H1 (cell line): Measurements from ENCODE around the gene ZNF143. TPM values are rescaled to one million over a fixed set of nuclear protein-coding genes. Genes with fewer than 3 reads are reported as not detected.

Source experiments
- CTCF ChIA-PET: fragments of 300-600 bp; sonication (Branson Sonifier 250); formaldehyde crosslinking; loops from one replicate; lab custom pipeline; 2021; ENCODE audit not compliant: partially characterized antibody; lab: Charles Lee
- POLR2A ChIA-PET: fragments of 300-600 bp; sonication (Branson Sonifier 250); formaldehyde crosslinking; loops from one replicate; lab custom pipeline; 2021; ENCODE audit warnings: inconsistent platforms; ENCODE audit not compliant: partially characterized antibody; lab: Charles Lee
- DNase-seq, 2 experiments: peaks; one replicate each; pipeline versions ENCODE4 v3.0.0 to v3.0.0-alpha.2; 2010 to 2022; ENCODE audit warnings: low spot score in 2 of 2, low read depth in 1 of 2, mixed read lengths in 1 of 2
- FAIRE-seq: peaks from 2 replicates; lab custom pipeline; 2011; peaks lifted over from hg19 to GRCh38; lab: Jason Lieb, UNC
- H2AFZ ChIP-seq: 2 replicates; pipeline ENCODE4 v1.8.1; 2012; ENCODE audit warnings: low read length, inconsistent platforms
- H2AK5ac ChIP-seq: 2 replicates; pipeline ENCODE4 v1.6.1; 2013; ENCODE audit warnings: low read depth, low read length
- H2BK120ac ChIP-seq: replicated peaks from 2 replicates; pipeline ENCODE3; 2013; ENCODE audit warnings: low read depth, low read length, inconsistent platforms
- H2BK12ac ChIP-seq: 2 replicates; pipeline ENCODE4 v1.6.1; 2013; ENCODE audit warnings: low read depth, low read length
- H2BK15ac ChIP-seq: 2 replicates; pipeline ENCODE4 v1.6.1; 2013; ENCODE audit warnings: low read length
- H2BK20ac ChIP-seq: 2 replicates; pipeline ENCODE4 v1.6.1; 2013; ENCODE audit warnings: low read length
- H2BK5ac ChIP-seq: 2 replicates; pipeline ENCODE4 v1.6.1; 2013; ENCODE audit warnings: low read depth, low read length
- H3K14ac ChIP-seq: 2 replicates; pipeline ENCODE4 v1.6.1; 2013; ENCODE audit warnings: inconsistent platforms; ENCODE audit not compliant: insufficient read length
- H3K18ac ChIP-seq: 2 replicates; pipeline ENCODE4 v1.6.1; 2013; ENCODE audit warnings: low read length; ENCODE audit errors: extremely low read depth
- H3K23ac ChIP-seq: 2 replicates; pipeline ENCODE4 v1.6.1; 2013; ENCODE audit warnings: inconsistent platforms; ENCODE audit not compliant: insufficient read length
- H3K23me2 ChIP-seq: 2 replicates; pipeline ENCODE4 v1.6.1; 2013; ENCODE audit warnings: low read depth, low read length
- H3K27ac ChIP-seq: 2 replicates; pipeline ENCODE4 v1.6.1; 2011; ENCODE audit warnings: low read depth, low read length, inconsistent platforms
- H3K27me3 ChIP-seq, 4 experiments: replicated peaks in 1 of 4; 1 replicate in 1 of 4; 2 replicates in 3 of 4; pipeline versions ENCODE4 v1.6.1 to v1.8.1; 2011 to 2013; ENCODE audit warnings: low read length in 3 of 4, mild to moderate bottlenecking in 3 of 4, inconsistent platforms in 2 of 4, mixed read lengths in 2 of 4, moderate library complexity in 1 of 4; ENCODE audit not compliant: control insufficient read depth in 3 of 4, insufficient read depth in 3 of 4; ENCODE audit errors: extremely low read depth in 1 of 4
- H3K36me3 ChIP-seq, 4 experiments: 2 replicates each; pipeline versions ENCODE4 v1.6.1 to v1.8.1; 2011 to 2013; ENCODE audit warnings: mild to moderate bottlenecking in 4 of 4, low read length in 3 of 4, moderate library complexity in 2 of 4, control low read depth in 1 of 4, inconsistent platforms in 1 of 4; ENCODE audit not compliant: insufficient read depth in 4 of 4, control insufficient read depth in 2 of 4
- H3K4ac ChIP-seq: replicated peaks from 2 replicates; pipeline ENCODE3; 2013; ENCODE audit warnings: low read length, low read depth, mixed read lengths, inconsistent platforms; ENCODE audit not compliant: insufficient read length
- H3K4me1 ChIP-seq, 4 experiments: replicated peaks in 1 of 4; 1 replicate in 1 of 4; 2 replicates in 3 of 4; pipeline versions ENCODE4 v1.6.1 to v1.8.1; 2011 to 2013; ENCODE audit warnings: low read length in 3 of 4, inconsistent platforms in 2 of 4, mixed read lengths in 1 of 4; ENCODE audit not compliant: insufficient read depth in 4 of 4, control insufficient read depth in 3 of 4
- H3K4me2 ChIP-seq, 2 experiments: 2 replicates each; pipeline versions ENCODE4 v1.6.1 to v1.8.1; 2011 to 2013; ENCODE audit warnings: low read depth in 2 of 2, low read length in 2 of 2, control low read depth in 1 of 2, inconsistent platforms in 1 of 2, mild to moderate bottlenecking in 1 of 2; ENCODE audit not compliant: insufficient read depth in 1 of 2
- H3K4me3 ChIP-seq, 4 experiments: fragments of 200-600, 300-600 bp in 1 of 4; sonication (generic), shearing (Covaris generic), sonication (Bioruptor Twin) in 1 of 4; 2 replicates each; pipeline versions ENCODE4 v1.5.1 to v1.8.1; 2011 to 2016; ENCODE audit warnings: low read length in 4 of 4, low read depth in 3 of 4, control low read depth in 2 of 4, inconsistent platforms in 2 of 4, mild to moderate bottlenecking in 2 of 4, mixed read lengths in 1 of 4, moderate library complexity in 1 of 4; ENCODE audit not compliant: insufficient read depth in 2 of 4; ENCODE audit errors: extremely low read depth in 1 of 4
- H3K56ac ChIP-seq: replicated peaks from 2 replicates; pipeline ENCODE3; 2013; ENCODE audit warnings: low read depth, mild to moderate bottlenecking, mixed read lengths, low read length, inconsistent platforms; ENCODE audit not compliant: insufficient read length
- H3K79me1 ChIP-seq: 2 replicates; pipeline ENCODE4 v1.6.1; 2013; ENCODE audit warnings: low read depth, low read length, control low read depth
- H3K79me2 ChIP-seq, 2 experiments: 2 replicates each; pipeline versions ENCODE4 v1.6.1 to v1.8.1; 2012 to 2013; ENCODE audit warnings: low read length in 2 of 2, mild to moderate bottlenecking in 2 of 2, inconsistent platforms in 1 of 2; ENCODE audit not compliant: insufficient read depth in 2 of 2, control insufficient read depth in 1 of 2
- H3K9ac ChIP-seq, 4 experiments: replicated peaks in 1 of 4; 1 replicate in 1 of 4; 2 replicates in 3 of 4; pipeline versions ENCODE4 v1.6.1 to v1.8.1; 2011 to 2013; ENCODE audit warnings: low read depth in 3 of 4, low read length in 3 of 4, control low read depth in 2 of 4, mild to moderate bottlenecking in 2 of 4, moderate library complexity in 2 of 4, inconsistent platforms in 1 of 4; ENCODE audit errors: extremely low read depth in 1 of 4
- H3K9me3 ChIP-seq, 2 experiments: 2 replicates each; pipeline versions ENCODE4 v1.6.1 to v1.8.1; 2012 to 2013; ENCODE audit warnings: mild to moderate bottlenecking in 2 of 2, moderate library complexity in 2 of 2, control low read depth in 1 of 2, inconsistent platforms in 1 of 2, low read depth in 1 of 2, low read length in 1 of 2, mixed read lengths in 1 of 2; ENCODE audit not compliant: insufficient read depth in 2 of 2
- H4K20me1 ChIP-seq, 2 experiments: replicated peaks in 1 of 2; 2 replicates each; pipeline versions ENCODE3 to v1.8.1; 2011 to 2013; ENCODE audit warnings: inconsistent platforms in 2 of 2, low read length in 2 of 2, mild to moderate bottlenecking in 1 of 2; ENCODE audit not compliant: insufficient read depth in 2 of 2, control insufficient read depth in 1 of 2
- H4K5ac ChIP-seq: 2 replicates; pipeline ENCODE4 v1.6.1; 2013; ENCODE audit warnings: low read length, low read depth, mixed read lengths, inconsistent platforms; ENCODE audit not compliant: insufficient read length
- H4K8ac ChIP-seq: 2 replicates; pipeline ENCODE4 v1.8.0; 2013; ENCODE audit warnings: mild to moderate bottlenecking, moderate library complexity, low read length, inconsistent platforms; ENCODE audit not compliant: insufficient read depth; ENCODE audit errors: extremely low read depth
- H4K91ac ChIP-seq: replicated peaks from 2 replicates; pipeline ENCODE3; 2013; ENCODE audit warnings: low read length, mixed read lengths, inconsistent platforms; ENCODE audit not compliant: insufficient read length
- ASH2L ChIP-seq: fragments of 200-600, 300-600 bp; sonication (generic); IDR thresholded peaks from one replicate; pipeline ENCODE4 v1.7.1; 2017; ENCODE audit warnings: low read length
- CTBP2 ChIP-seq: IDR thresholded peaks from 2 replicates; pipeline ENCODE4 v1.7.0; 2011; ENCODE audit warnings: borderline replicate concordance, mild to moderate bottlenecking, moderate library complexity, mixed read lengths, low read length; ENCODE audit not compliant: insufficient read depth, insufficient read length
- EGR1 ChIP-seq: IDR thresholded peaks from 2 replicates; pipeline ENCODE4 v1.6.1; 2011; ENCODE audit warnings: low read depth, low read length, borderline replicate concordance
- FOSL1 ChIP-seq: IDR thresholded peaks from 2 replicates; pipeline ENCODE4 v1.6.1; 2011; ENCODE audit warnings: mild to moderate bottlenecking, low read depth, low read length, moderate library complexity; ENCODE audit not compliant: insufficient read depth
- JUN ChIP-seq: IDR thresholded peaks from 2 replicates; pipeline ENCODE4 v1.6.1; 2011; ENCODE audit warnings: low read depth, mild to moderate bottlenecking, improper control_type of control experiment, low read length
- TEAD4 ChIP-seq: IDR thresholded peaks from 2 replicates; pipeline ENCODE4 v1.6.1; 2012; ENCODE audit warnings: low read depth, low read length, inconsistent platforms, mixed read lengths
- USF2 ChIP-seq: IDR thresholded peaks from 2 replicates; pipeline ENCODE4 v1.6.1; 2011; ENCODE audit warnings: low read length, improper control_type of control experiment
- YY1 ChIP-seq: IDR thresholded peaks from 2 replicates; pipeline ENCODE4 v1.6.1; 2011; ENCODE audit warnings: low read depth, mild to moderate bottlenecking, low read length
- WGBS, 2 experiments: shearing (Covaris generic) in 1 of 2; methylation state at CpG; one replicate each; pipeline versions ENCODE4 v1.1.6 to v1.1.7; 2013 to 2015; ENCODE audit warnings: low lambda C conversion rate in 2 of 2, mixed read lengths in 2 of 2, inconsistent platforms in 1 of 2, low coverage in 1 of 2, missing lambda C conversion rate in 1 of 2; ENCODE audit not compliant: insufficient replicate concordance in 2 of 2, insufficient coverage in 1 of 2, insufficient read length in 1 of 2; ENCODE audit errors: extremely low coverage in 1 of 2, missing lambda C conversion rate in 1 of 2; 5-methylcytosine and 5-hydroxymethylcytosine counted together
- polyA plus RNA-seq, 7 experiments: library from polyadenylated mRNA; depleted of rRNA in 3 of 7; stranded (reverse) in 5 of 7; unstranded in 2 of 7; fragments of >200 nt in 5 of 7; fragments of 200-250 nt in 2 of 7; gene quantifications; 1 replicate in 5 of 7; 2 replicates in 1 of 7; 4 replicates in 1 of 7; pipeline versions ENCODE4 v1.2.1 to v1.2.3, GENCODE V29; 2011 to 2013; ENCODE audit warnings: missing spikeins in 2 of 7, mixed read lengths in 2 of 7
- total RNA-seq: library from RNA; stranded (reverse); fragmentation: NEBNext Ultra II Directional; extraction: Animal tissue kit (Norgen Biotek cat#: 25700); gene quantifications from 2 replicates; pipeline ENCODE4 v1.2.1, GENCODE V29; 2021

ZNF143 gene
- total and polyA plus RNA-seq, 2 of the 8 experiments (the other 6 are each of a cell fraction or from before 2014, with no cell fraction given) = 43.0 to 69.2 TPM

GRCh38 chr11:9550191-9550628, 89.4 kb downstream of the ZNF143 start:
- H3K4me1 ChIP-seq = no peaks in the 10 kb centered on the region
- no peak overlapping the region for H4K91ac ChIP-seq
- H2BK120ac ChIP-seq = no peak overlapping the region
- H3K18ac ChIP-seq = no peak overlapping the region
- no peak overlapping the region for H4K8ac ChIP-seq
- DNase-seq (peak in 1 of 2 experiments; percentile 29), FAIRE-seq (no peak)
- no peak overlapping the region for H2BK5ac ChIP-seq
- no peaks in the 10 kb centered on the region for H3K23me2 ChIP-seq
- H3K79me1 ChIP-seq = no peaks in the 10 kb centered on the region
- H4K5ac ChIP-seq = no peak overlapping the region
- H3K27me3 ChIP-seq = no peaks in the 10 kb centered on the region
- no peaks in the 10 kb centered on the region for H4K20me1 ChIP-seq
- H3K4ac ChIP-seq = no peak overlapping the region
- no peak overlapping the region for H2BK20ac ChIP-seq
- WGBS, 2 experiments = 94% methylated on average over 8 of the region's 8 CpGs; no CpG with 5 or more reads in 1 of the 2 experiments
- H3K9ac ChIP-seq = no peak overlapping the region
- H3K14ac ChIP-seq = no peak overlapping the region
- CTCF ChIA-PET = interaction anchor here (1.3 to 2.7 kb wide), 3 partner anchors 12 to 15 kb away, joined by 3 to 15 read pairs (median 9); no protein-coding TSS in a partner anchor
- no peak overlapping the region for H2BK12ac ChIP-seq
- no peak overlapping the region for H3K4me3 ChIP-seq
- no peak overlapping the region for H3K23ac ChIP-seq
- no peak overlapping the region for H3K4me2 ChIP-seq
- no peak overlapping the region for H3K56ac ChIP-seq
- no peak overlapping the region for H2AFZ ChIP-seq
- peaks cover 0 to 3% (median 0%) of the 10 kb centered on the region in 4 experiments; a peak in 1 of 8 replicates for H3K36me3 ChIP-seq
- H3K27ac ChIP-seq = no peak overlapping the region
- H3K79me2 ChIP-seq = no peaks in the 10 kb centered on the region
- TF ChIP-seq JUN (no peak), ASH2L (no peak), USF2 (no peak), YY1 (no peak), CTBP2 (no peak), TEAD4 (no peak), EGR1 (no peak), FOSL1 (no peak)
- no peak overlapping the region for H2BK15ac ChIP-seq
- H3K9me3 ChIP-seq = peaks cover 7 to 12% of the 10 kb centered on the region in 2 experiments
- H2AK5ac ChIP-seq = no peak overlapping the region
- POLR2A ChIA-PET = interaction anchor here (0.5 kb wide), 1 partner anchor 17 kb away, joined by 5 read pairs; no protein-coding TSS in a partner anchor
